CD8-positive, alpha-beta memory T cell (primary cell): ENCODE results near the gene NR6A1. TPM values are rescaled to one million over a fixed set of nuclear protein-coding genes. Genes with fewer than 3 reads are reported as not detected.
A peak's percentile ranks its signal among the peaks of the same experiment; 100 is the strongest.
"Not testable (repeated sequence)": the region's sequence is repeated elsewhere in the genome, so short reads cannot be mapped to it uniquely, and the experiment has no call there.

Experiments used
- CTCF ChIA-PET: fragments of 350-600 bp; sonication (Branson Sonifier 250); formaldehyde crosslinking; loops from one replicate; lab custom pipeline; 2021; ENCODE audit warnings: antibody characterized with exemption; lab: Charles Lee
- POLR2A ChIA-PET: fragments of 350-600 bp; sonication (Branson Sonifier 250); formaldehyde crosslinking; loops from one replicate; lab custom pipeline; 2021; ENCODE audit warnings: antibody characterized with exemption; lab: Charles Lee
- DNase-seq, 5 donors: peaks; one replicate each; pipeline versions ENCODE4 v3.0.0 to v3.0.0-alpha.2; 2020 to 2022; ENCODE audit warnings: mixed read lengths in 1 of 5
- H3K27ac ChIP-seq: one replicate; pipeline ENCODE4 v1.7.0; 2013; ENCODE audit warnings: low read depth, mild to moderate bottlenecking, low read length, moderate library complexity
- H3K27me3 ChIP-seq: 2 replicates; pipeline ENCODE4 v1.7.0; 2013; ENCODE audit warnings: low read length, mild to moderate bottlenecking; ENCODE audit not compliant: insufficient read depth, poor library complexity, severe bottlenecking
- H3K36me3 ChIP-seq: 2 replicates; pipeline ENCODE4 v1.7.0; 2013; ENCODE audit warnings: mild to moderate bottlenecking, low read length, moderate library complexity; ENCODE audit not compliant: insufficient read depth
- H3K4me1 ChIP-seq: 2 replicates; pipeline ENCODE4 v1.7.0; 2013; ENCODE audit warnings: mild to moderate bottlenecking, low read length, moderate library complexity; ENCODE audit not compliant: insufficient read depth
- H3K4me3 ChIP-seq: 2 replicates; pipeline ENCODE4 v1.7.0; 2013; ENCODE audit warnings: mild to moderate bottlenecking, low read length
- H3K9me3 ChIP-seq: 2 replicates; pipeline ENCODE4 v1.7.0; 2013; ENCODE audit warnings: mild to moderate bottlenecking, low read length
- H3K27ac Mint-ChIP-seq, 8 donors: one replicate each; pipeline ENCODE4 v1.8.0; 2020 to 2021; ENCODE audit warnings: mixed read lengths in 8 of 8, mild to moderate bottlenecking in 6 of 8, inconsistent platforms in 3 of 8, moderate library complexity in 3 of 8
- H3K27me3 Mint-ChIP-seq, 2 donors: one replicate each; pipeline ENCODE4 v1.8.0; 2020 to 2021; ENCODE audit warnings: mixed read lengths in 2 of 2, mild to moderate bottlenecking in 1 of 2, moderate library complexity in 1 of 2
- H3K36me3 Mint-ChIP-seq, 3 donors: one replicate each; pipeline ENCODE4 v1.8.0; 2020 to 2021; ENCODE audit warnings: mixed read lengths in 3 of 3, inconsistent platforms in 1 of 3, mild to moderate bottlenecking in 1 of 3
- H3K4me1 Mint-ChIP-seq, 3 donors: one replicate each; pipeline ENCODE4 v1.8.0; 2020 to 2021; ENCODE audit warnings: mixed read lengths in 3 of 3, inconsistent platforms in 1 of 3, mild to moderate bottlenecking in 1 of 3
- H3K4me3 Mint-ChIP-seq, 7 donors: one replicate each; pipeline ENCODE4 v1.8.0; 2020 to 2021; ENCODE audit warnings: mixed read lengths in 7 of 7, mild to moderate bottlenecking in 6 of 7, moderate library complexity in 4 of 7, inconsistent platforms in 2 of 7
- H3K9me3 Mint-ChIP-seq, 5 donors: one replicate each; pipeline ENCODE4 v1.8.0; 2020 to 2022; ENCODE audit warnings: mixed read lengths in 5 of 5, mild to moderate bottlenecking in 3 of 5, moderate library complexity in 2 of 5, inconsistent platforms in 1 of 5
- polyA plus RNA-seq: library from polyadenylated mRNA; unstranded; fragments of 300-500 nt; fragmentation: Illumina TruSeq; gene quantifications from one replicate; pipeline ENCODE4 v1.2.3, GENCODE V29; 2021
- total RNA-seq, 2 experiments: library from RNA; stranded (reverse); gene quantifications; one replicate each; pipeline ENCODE4 v1.2.3, GENCODE V29; 2021

NR6A1 gene
- total and polyA plus RNA-seq, 3 experiments from 2014 or later: 2.4 to 3.0 TPM; not detected in 1

DNA sequence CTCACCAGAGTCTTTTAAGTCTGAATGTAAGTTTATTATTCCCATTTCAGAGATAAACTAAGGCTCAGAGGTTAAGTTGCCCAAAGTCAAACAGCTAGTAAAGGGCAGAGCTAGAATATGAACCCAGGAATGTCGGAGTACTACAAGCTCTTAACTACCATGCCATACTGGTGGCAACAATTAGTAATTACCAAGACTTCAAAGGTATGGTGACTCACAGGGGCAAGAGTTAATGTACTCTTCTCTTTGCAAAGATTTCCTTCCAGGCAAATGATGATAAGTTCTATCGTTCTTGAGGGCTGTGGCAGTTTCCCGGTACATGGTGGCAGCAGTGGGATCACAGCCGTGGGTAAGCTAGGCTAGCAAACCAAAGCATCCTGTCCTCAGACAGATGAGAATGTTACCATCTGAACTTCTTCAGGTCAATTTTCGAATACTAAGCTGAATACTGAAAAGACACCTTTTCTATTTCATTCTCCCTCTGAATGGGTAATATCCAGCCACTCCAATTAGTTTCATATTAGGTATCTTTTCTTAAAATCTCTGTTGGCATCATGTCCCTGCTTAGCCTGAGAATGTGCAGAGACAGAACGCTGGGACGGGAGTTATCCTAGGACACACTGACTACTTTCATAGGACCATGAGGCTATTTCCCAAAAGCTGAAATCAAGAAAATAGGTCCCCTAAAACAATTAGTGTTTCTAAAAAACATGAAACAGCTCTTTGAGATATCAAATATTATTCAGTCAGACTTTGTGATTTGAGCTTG is 147.0 kb downstream of the NR6A1 start:
- Histone ChIP-seq H3K27me3 (no peaks in the 10 kb centered on the region), H3K4me1 (no peaks in the 10 kb centered on the region), H3K27ac (no peak overlapping the region), H3K4me3 (no peak overlapping the region), H3K36me3 (no peaks in the 10 kb centered on the region), H3K9me3 (no peaks in the 10 kb centered on the region)
- no peak for DNase-seq
- Mint-ChIP-seq H3K4me1 (peaks cover 0 to 18% (median 0%) of the 10 kb centered on the region in 3 donors), H3K9me3 (no peaks in the 10 kb centered on the region), H3K27me3 (peaks cover 0 to 6% of the 10 kb centered on the region in 2 donors), H3K4me3 (no peak overlapping the region), H3K27ac (peak overlapping the region in 2 of 8 donors; percentile 59), H3K36me3 (no peaks in the 10 kb centered on the region)
- ChIA-PET CTCF (interaction anchor here (1.0 kb wide), 1 partner anchor 61 kb away, joined by 3 read pairs; no protein-coding TSS in a partner anchor), POLR2A (no interaction called here)

DNA sequence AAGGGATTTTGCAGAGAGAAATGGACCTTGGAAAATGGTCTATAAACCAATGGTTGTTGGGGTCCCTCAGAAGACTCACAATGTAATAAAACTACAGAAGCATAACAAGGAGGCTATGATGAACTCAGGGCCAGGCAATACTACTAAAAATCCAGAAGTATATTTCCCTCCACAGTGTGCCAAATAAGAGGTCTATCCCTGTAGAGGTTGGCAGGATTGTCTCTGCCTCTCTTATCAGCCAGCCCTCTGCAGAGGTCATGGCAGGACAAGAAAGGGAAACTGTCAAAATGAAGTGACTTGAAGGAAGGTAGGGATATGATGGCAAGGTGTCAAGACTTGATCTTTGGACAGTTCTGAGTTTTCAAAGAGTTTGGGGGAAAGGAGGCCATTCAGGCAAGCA is 148.2 kb downstream of the NR6A1 start:
- peak overlapping the region in 1 of 8 donors; percentile 9 for H3K27ac Mint-ChIP-seq
- ChIA-PET CTCF (no interaction called here), POLR2A (no interaction called here)
- no peaks in the 10 kb centered on the region for H3K36me3 ChIP-seq
- H3K4me3 ChIP-seq: no peak overlapping the region
- H3K4me3 Mint-ChIP-seq: no peak overlapping the region
- H3K4me1 ChIP-seq: no peaks in the 10 kb centered on the region
- no peak for DNase-seq
- H3K27me3 ChIP-seq: no peaks in the 10 kb centered on the region
- peaks cover 0 to 18% (median 0%) of the 10 kb centered on the region in 3 donors for H3K4me1 Mint-ChIP-seq
- peaks cover 0 to 3% of the 10 kb centered on the region in 2 donors for H3K27me3 Mint-ChIP-seq
- H3K27ac ChIP-seq: no peak overlapping the region
- H3K36me3 Mint-ChIP-seq: no peaks in the 10 kb centered on the region
- H3K9me3 Mint-ChIP-seq: no peaks in the 10 kb centered on the region
- H3K9me3 ChIP-seq: no peaks in the 10 kb centered on the region

DNA sequence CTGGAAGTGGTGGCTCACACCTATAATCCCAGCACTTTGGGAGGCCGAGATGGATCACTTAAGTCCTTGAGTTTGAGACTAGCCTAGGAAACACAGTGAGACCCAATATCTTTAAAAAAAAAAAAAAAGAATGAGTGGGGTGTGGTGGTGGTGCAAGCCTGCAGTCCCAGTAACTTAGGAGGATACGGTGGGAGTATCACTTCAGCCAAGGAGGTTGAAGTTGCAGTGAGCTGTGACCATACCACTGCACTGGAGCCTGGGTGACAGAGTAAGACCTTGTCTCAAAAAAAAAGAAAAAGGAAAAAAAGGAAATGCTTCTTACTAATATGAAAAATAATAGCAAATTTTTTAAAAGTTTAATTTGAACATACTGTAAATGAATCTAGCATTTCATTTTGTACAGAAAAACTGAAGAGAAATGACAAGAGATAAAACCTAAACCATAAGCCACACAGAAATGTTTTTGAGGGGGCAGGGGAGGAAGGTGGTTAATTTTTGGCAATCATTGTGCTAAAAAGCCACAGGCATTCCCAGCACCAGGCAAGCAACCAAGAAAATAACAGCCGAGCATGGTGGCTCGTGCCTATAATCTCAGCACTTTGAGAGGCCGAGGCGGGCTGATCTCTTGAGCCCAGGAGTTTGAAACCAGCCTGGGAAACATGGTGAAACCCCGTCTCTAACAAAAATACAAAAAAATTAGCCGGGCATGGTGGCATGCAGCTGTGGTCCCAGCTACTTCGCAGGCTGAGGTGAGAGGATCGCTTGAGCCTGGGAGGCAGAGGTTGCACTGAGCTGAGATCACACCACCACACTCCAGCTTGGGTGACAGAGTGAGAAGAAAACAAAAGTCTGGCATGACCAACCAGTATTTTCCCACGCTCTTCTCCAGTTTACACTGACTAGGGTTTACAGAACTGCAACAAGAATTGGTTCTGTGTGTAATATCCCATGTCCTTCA is 149.5 kb downstream of the NR6A1 start:
- H3K9me3 Mint-ChIP-seq: no peaks in the 10 kb centered on the region
- peaks cover 0 to 16% (median 0%) of the 10 kb centered on the region in 3 donors for H3K4me1 Mint-ChIP-seq
- peak in 2 of 5 donors; percentile 5 to 50 for DNase-seq
- H3K27ac ChIP-seq: no peak overlapping the region
- no peak overlapping the region for H3K4me3 ChIP-seq
- peak overlapping the region in 1 of 8 donors; percentile 68 for H3K27ac Mint-ChIP-seq
- H3K4me3 Mint-ChIP-seq: peak overlapping the region in 3 of 7 donors; percentile 15 to 57 (median 18)
- H3K9me3 ChIP-seq: no peaks in the 10 kb centered on the region
- no peaks in the 10 kb centered on the region for H3K4me1 ChIP-seq
- H3K36me3 ChIP-seq: no peaks in the 10 kb centered on the region
- peaks cover 0 to 5% of the 10 kb centered on the region in 2 donors for H3K27me3 Mint-ChIP-seq
- ChIA-PET POLR2A (interaction anchor here (0.5 kb wide), 1 partner anchor 207 kb away, joined by 3 read pairs; the partner anchor contains the start of gene PSMB7), CTCF (no interaction called here)
- no peaks in the 10 kb centered on the region for H3K36me3 Mint-ChIP-seq
- H3K27me3 ChIP-seq: no peaks in the 10 kb centered on the region

DNA sequence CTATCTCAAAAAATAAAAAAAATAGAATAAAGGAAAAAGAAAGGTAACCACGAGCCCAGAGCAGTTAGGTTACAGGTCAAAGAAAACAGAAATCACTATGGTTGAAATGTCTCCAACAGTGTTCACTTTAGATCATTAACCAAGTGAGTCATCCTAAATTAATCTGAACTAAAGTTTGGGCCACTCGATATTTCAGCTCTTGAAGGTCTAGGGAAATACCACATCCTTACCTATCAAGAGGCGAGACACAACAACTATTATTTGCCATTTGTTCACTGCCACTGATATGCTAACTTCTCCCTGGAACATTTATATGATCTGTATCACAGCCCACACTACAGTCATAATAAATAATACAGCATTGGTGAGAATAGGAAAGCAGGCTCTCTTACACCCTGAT is 152.6 kb downstream of the NR6A1 start:
- POLR2A ChIA-PET: no interaction called here
- Histone ChIP-seq H3K27ac (no peak overlapping the region), H3K9me3 (no peaks in the 10 kb centered on the region), H3K27me3 (no peaks in the 10 kb centered on the region), H3K36me3 (no peaks in the 10 kb centered on the region), H3K4me1 (no peaks in the 10 kb centered on the region), H3K4me3 (no peak overlapping the region)
- CTCF ChIA-PET: interaction anchor here (0.8 to 1.9 kb wide), 3 partner anchors 40 to 97 kb away, joined by 3 to 15 read pairs (median 6); no protein-coding TSS in a partner anchor
- no peaks in the 10 kb centered on the region for H3K9me3 Mint-ChIP-seq
- no peak overlapping the region for H3K4me3 Mint-ChIP-seq
- peaks cover 0 to 5% (median 0%) of the 10 kb centered on the region in 3 donors for H3K4me1 Mint-ChIP-seq
- no peak for DNase-seq
- H3K27me3 Mint-ChIP-seq: peaks cover 6 to 12% of the 10 kb centered on the region in 2 donors
- no peaks in the 10 kb centered on the region for H3K36me3 Mint-ChIP-seq
- no peak overlapping the region for H3K27ac Mint-ChIP-seq

DNA sequence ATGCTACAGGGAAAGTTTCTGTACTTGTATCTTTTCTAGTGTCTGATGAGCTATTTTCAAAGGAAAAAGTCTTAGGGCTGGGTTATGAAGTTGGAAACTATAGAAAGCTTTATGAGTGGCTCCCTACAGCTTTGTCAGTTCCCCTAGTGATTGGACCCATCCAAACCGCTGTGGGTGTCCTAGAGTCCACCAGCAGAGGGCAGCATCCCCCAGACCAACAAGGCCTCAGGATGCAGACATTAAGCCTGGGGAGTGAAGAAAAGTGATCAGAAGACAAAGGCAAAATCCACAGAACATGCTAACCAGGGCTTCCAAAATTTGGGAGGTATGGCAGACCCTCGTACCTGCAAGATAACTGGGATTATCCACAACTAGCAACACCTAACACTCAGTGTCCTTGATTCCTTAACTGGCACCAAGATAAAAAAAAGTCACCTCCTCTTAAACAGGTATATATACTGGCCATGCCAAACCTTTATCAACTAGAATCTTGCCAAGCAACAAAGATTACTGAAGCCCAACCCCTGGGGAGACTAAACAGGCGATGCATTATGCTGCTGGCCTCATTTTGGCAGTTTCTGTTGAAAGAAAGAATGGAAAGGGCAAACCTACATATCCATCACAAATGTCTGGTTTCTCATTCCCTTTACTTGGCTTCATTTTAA is 153.5 kb downstream of the NR6A1 start:
- DNase-seq: peak; percentile 27 to 76 (median 50)
- Histone ChIP-seq H3K4me3 (no peak overlapping the region), H3K27ac (no peak overlapping the region), H3K4me1 (no peaks in the 10 kb centered on the region), H3K36me3 (no peaks in the 10 kb centered on the region), H3K9me3 (no peaks in the 10 kb centered on the region), H3K27me3 (no peaks in the 10 kb centered on the region)
- Mint-ChIP-seq H3K36me3 (no peaks in the 10 kb centered on the region), H3K4me3 (no peak overlapping the region), H3K4me1 (peaks cover 0 to 3% (median 0%) of the 10 kb centered on the region in 3 donors), H3K9me3 (no peaks in the 10 kb centered on the region), H3K27me3 (peaks cover 6 to 12% of the 10 kb centered on the region in 2 donors), H3K27ac (no peak overlapping the region)
- POLR2A ChIA-PET: no interaction called here
- CTCF ChIA-PET: interaction anchor here (0.6 to 1.9 kb wide), 10 partner anchors 9 to 98 kb away, joined by 3 to 15 read pairs (median 3); no protein-coding TSS in a partner anchor

DNA sequence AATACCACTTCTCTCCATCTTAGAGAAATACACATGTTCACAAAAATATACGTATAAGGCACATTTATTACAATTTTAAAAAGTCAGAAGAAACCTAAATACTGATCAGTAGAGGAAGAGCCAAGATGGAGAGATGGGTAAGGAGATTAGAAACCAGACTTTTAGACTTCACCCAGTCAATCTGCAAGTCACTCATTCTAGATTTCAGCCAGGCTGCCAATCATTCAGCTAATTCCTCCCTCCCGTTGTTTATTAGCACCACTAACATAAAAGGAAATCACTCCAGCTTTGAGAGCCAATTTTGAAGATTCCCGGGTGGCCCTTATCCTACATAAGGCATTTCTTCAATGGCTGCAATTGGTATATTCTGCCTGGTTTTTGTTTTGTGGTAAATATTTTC is 154.2 kb downstream of the NR6A1 start:
- POLR2A ChIA-PET: no interaction called here
- H3K9me3 Mint-ChIP-seq: no peaks in the 10 kb centered on the region
- Histone ChIP-seq H3K4me3 (no peak overlapping the region), H3K9me3 (no peaks in the 10 kb centered on the region), H3K27me3 (no peaks in the 10 kb centered on the region), H3K4me1 (no peaks in the 10 kb centered on the region), H3K27ac (no peak overlapping the region), H3K36me3 (no peaks in the 10 kb centered on the region)
- H3K4me3 Mint-ChIP-seq: no peak overlapping the region
- no peak overlapping the region for H3K27ac Mint-ChIP-seq
- H3K4me1 Mint-ChIP-seq: peaks cover 0 to 3% (median 0%) of the 10 kb centered on the region in 3 donors
- DNase-seq: no peak
- peaks cover 6 to 15% of the 10 kb centered on the region in 2 donors for H3K27me3 Mint-ChIP-seq
- no peaks in the 10 kb centered on the region for H3K36me3 Mint-ChIP-seq
- CTCF ChIA-PET: interaction anchor here (0.6 to 1.9 kb wide), 9 partner anchors 10 to 99 kb away, joined by 3 to 15 read pairs (median 3); no protein-coding TSS in a partner anchor

DNA sequence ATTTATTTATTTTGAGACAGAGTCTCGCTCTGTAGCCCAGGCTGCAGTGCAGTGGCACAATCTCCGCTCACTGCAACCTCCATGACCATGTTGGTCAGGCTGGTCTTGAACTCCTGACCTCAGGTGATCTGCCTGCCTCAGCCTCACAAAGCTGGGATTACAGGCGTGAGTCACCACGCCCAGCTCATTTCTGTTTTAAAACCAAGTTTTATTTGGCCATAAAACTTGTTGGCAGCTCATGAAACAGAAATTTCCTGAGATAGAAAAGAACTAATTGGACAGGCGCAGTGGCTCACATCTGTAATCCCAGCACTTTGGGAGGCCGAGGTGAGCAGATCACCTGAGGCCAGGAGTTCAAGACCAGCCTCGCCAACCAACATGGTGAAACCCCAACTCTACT is 155.3 kb downstream of the NR6A1 start:
- POLR2A ChIA-PET, CTCF ChIA-PET, H3K9me3 Mint-ChIP-seq: not testable (repeated sequence)

More for the DNA sequence above, 155.3 kb downstream of the NR6A1 start:
- DNase-seq, H3K36me3 Mint-ChIP-seq, H3K9me3 ChIP-seq, H3K36me3 ChIP-seq, H3K4me1 Mint-ChIP-seq, H3K4me3 Mint-ChIP-seq, H3K4me3 ChIP-seq, H3K27ac ChIP-seq, H3K27me3 ChIP-seq, H3K4me1 ChIP-seq: not testable (repeated sequence)
- H3K27ac Mint-ChIP-seq: peak overlapping the region in 1 of 8 donors; percentile 26
- H3K27me3 Mint-ChIP-seq: peaks cover 6 to 22% of the 10 kb centered on the region in 2 donors
